Right lobe of liver (tissue), 6 donors: ENCODE results near the gene COA1. TPM values are rescaled to one million over a fixed set of nuclear protein-coding genes. Genes with fewer than 3 reads are reported as not detected.

ENCODE experiments used
- ATAC-seq, 4 donors: fragments of 200-7000 bp; cut with Tn5 transposase; one replicate each; pipeline ENCODE4 v1.9.1; 2020; ENCODE audit warnings: mild to moderate bottlenecking in 4 of 4, moderate library complexity in 4 of 4
- DNase-seq, 3 donors: peaks; one replicate each; pipeline ENCODE4 v3.0.0-alpha.2; 2020
- H3K27ac ChIP-seq, 3 donors: fragments of 200-600 bp; one replicate each; pipeline ENCODE4 v1.8.0; 2022
- H3K27me3 ChIP-seq, 2 donors: fragments of 200-600 bp; one replicate each; pipeline ENCODE4 v1.8.0; 2022
- H3K36me3 ChIP-seq, 4 donors: fragments of 200-600 bp; sonication (generic) in 1 of 4; one replicate each; pipeline versions ENCODE4 v1.5.1 to v1.8.0; 2017 to 2022; ENCODE audit warnings: control low read depth in 1 of 4
- H3K4me1 ChIP-seq, 4 donors: fragments of 200-600 bp; sonication (generic) in 1 of 4; one replicate each; pipeline versions ENCODE4 v1.5.1 to v1.8.0; 2017 to 2022; ENCODE audit warnings: control low read depth in 1 of 4
- H3K4me3 ChIP-seq, 3 donors: fragments of 200-600 bp; one replicate each; pipeline ENCODE4 v1.8.0; 2022
- H3K9me3 ChIP-seq, 4 donors: fragments of 200-600 bp; sonication (generic) in 1 of 4; one replicate each; pipeline versions ENCODE4 v1.5.1 to v1.8.0; 2017 to 2022; ENCODE audit warnings: control low read depth in 1 of 4
- CTCF ChIP-seq, 4 donors: fragments of 200-600 bp in 3 of 4; fragments of 450-650 bp in 1 of 4; IDR thresholded peaks; one replicate each; pipeline versions ENCODE4 v1.5.1 to v1.8.0; 2016 to 2022; ENCODE audit warnings: antibody characterized with exemption in 4 of 4, mild to moderate bottlenecking in 2 of 4
- POLR2A ChIP-seq: fragments of 450-650 bp; IDR thresholded peaks from one replicate; pipeline ENCODE4 v1.6.1; 2017; ENCODE audit warnings: antibody characterized with exemption, mild to moderate bottlenecking
- WGBS: methylation state at CpG from one replicate; pipeline ENCODE4 v1.1.6; 2018; ENCODE audit warnings: low coverage, low lambda C conversion rate; ENCODE audit not compliant: insufficient coverage; ENCODE audit errors: missing lambda C conversion rate; 5-methylcytosine and 5-hydroxymethylcytosine counted together
- intact Hi-C, 2 donors: fragments of 100-400 bp; cut with DNase I; formaldehyde crosslinking; loops; one replicate each; pipeline versions ENCODE4 v1.11.2 to v1.14.1; 2022
- total RNA-seq, 6 experiments: library from RNA; depleted of rRNA in 2 of 6; stranded (reverse); fragments of >200 nt in 2 of 6; fragmentation: NEBNext Ultra II Directional in 3 of 6; extraction: Animal tissue kit (Norgen Biotek cat#: 25700) in 3 of 6; gene quantifications; one replicate each; pipeline versions ENCODE4 v1.1.0 to v1.2.4, GENCODE V29; 2016 to 2023
- donor health status: DM: no; HTN: yes; CAD: no.
- donor health status: DM: no; HTN: no; CAD: no.
- donor health status: DM: no; HTN: no; CAD: no.
- donor health status: DM: no; HTN: yes; CAD: no.
- donor health status: DM: no; HTN: yes; CAD: no.

The COA1 gene
- total RNA-seq, 6 experiments from 2014 or later, result 15.8 to 35.6 (median 19.9) TPM

GRCh38 chr7:43650457-43651052 is 78.8 kb downstream of the COA1 start:
- Histone ChIP-seq H3K36me3 (no peaks in the 10 kb centered on the region), H3K4me1 (peaks cover 0 to 19% (median 7%) of the 10 kb centered on the region in 4 donors), H3K4me3 (no peak overlapping the region), H3K9me3 (no peaks in the 10 kb centered on the region), H3K27me3 (no peaks in the 10 kb centered on the region), H3K27ac (peak overlapping the region in 2 of 3 donors; percentile 9 to 59)
- peak in 1 of 4 donors; percentile 15 for ATAC-seq
- TF ChIP-seq POLR2A, result no peak
- TF ChIP-seq CTCF (IDR thresholded peaks at IDR 0.05), result no peak
- WGBS, result 47% methylated on average over 9 of the region's 9 CpGs
- intact Hi-C loops, result no loop called here
- DNase-seq, result no peak

GRCh38 chr7:43649755-43650274 is 79.5 kb downstream of the COA1 start:
- H3K27me3 ChIP-seq, result no peaks in the 10 kb centered on the region
- H3K4me3 ChIP-seq, result no peak overlapping the region
- H3K27ac ChIP-seq, result peak overlapping the region; percentile 9 to 59 (median 20)
- peaks cover 0 to 19% (median 7%) of the 10 kb centered on the region in 4 donors for H3K4me1 ChIP-seq
- no peaks in the 10 kb centered on the region for H3K36me3 ChIP-seq
- intact Hi-C loops, result no loop called here
- TF ChIP-seq CTCF (IDR thresholded peaks at IDR 0.05) (no peak), POLR2A (no peak)
- peak; percentile 10 to 47 (median 36) for ATAC-seq
- H3K9me3 ChIP-seq, result no peaks in the 10 kb centered on the region
- no peak for DNase-seq
- WGBS, result 59% methylated on average over 4 of the region's 4 CpGs

DNA sequence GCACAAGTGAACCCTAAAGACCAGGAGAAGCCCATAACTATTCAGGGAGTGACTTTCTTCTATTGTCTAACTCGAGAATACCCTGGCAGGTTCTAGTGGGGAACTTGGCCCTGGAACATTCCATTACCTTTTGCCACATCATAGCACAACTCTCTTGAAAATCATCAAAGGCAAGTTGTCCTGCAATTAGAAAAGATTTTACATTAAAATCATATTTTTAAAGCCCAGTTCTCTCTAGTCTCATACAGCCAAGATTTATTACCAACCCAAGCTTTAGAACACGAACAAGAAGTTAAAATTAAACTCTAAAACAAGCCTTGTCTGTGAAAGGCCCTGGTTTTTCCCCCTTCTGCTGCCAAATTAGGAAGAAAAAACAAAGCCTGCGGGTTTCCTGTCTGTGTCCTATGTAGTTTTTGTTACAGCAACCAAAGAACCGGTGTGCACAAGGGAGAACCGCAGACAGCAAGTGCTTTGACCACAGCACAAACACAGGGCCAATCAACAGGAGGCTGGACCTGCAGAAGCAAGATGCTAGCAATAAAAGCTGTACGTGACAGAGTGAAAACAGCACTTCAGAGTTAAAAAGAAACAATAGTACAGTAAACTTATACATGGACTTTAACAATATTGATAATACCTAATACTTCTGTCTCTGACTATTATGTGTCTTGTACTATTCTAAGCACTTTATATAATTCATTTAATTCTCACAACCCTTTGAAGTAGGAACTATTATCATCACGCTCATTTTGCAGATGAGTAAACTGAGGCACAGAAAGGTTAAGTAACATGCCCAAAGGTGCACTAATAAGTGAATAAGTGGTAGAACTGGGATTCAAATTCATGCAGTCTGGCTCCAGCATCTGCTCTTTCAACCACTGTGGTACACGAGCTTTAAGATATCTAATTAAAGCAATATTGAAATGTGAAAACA is 80.6 kb downstream of the COA1 start:
- H3K4me1 ChIP-seq, result peaks cover 0 to 19% (median 7%) of the 10 kb centered on the region in 4 donors
- ATAC-seq (peak in 3 of 4 donors; percentile 24 to 46 (median 45)), DNase-seq (no peak)
- no peak for TF ChIP-seq POLR2A
- no peak for TF ChIP-seq CTCF (IDR thresholded peaks at IDR 0.05)
- peaks cover 0 to 5% (median 0%) of the 10 kb centered on the region in 4 donors for H3K36me3 ChIP-seq
- WGBS, result 27% methylated on average over 8 of the region's 8 CpGs
- H3K4me3 ChIP-seq, result no peak overlapping the region
- H3K9me3 ChIP-seq, result no peaks in the 10 kb centered on the region
- H3K27ac ChIP-seq, result peak overlapping the region; percentile 47 to 76 (median 67)
- intact Hi-C loops, result no loop called here
- no peaks in the 10 kb centered on the region for H3K27me3 ChIP-seq

DNA sequence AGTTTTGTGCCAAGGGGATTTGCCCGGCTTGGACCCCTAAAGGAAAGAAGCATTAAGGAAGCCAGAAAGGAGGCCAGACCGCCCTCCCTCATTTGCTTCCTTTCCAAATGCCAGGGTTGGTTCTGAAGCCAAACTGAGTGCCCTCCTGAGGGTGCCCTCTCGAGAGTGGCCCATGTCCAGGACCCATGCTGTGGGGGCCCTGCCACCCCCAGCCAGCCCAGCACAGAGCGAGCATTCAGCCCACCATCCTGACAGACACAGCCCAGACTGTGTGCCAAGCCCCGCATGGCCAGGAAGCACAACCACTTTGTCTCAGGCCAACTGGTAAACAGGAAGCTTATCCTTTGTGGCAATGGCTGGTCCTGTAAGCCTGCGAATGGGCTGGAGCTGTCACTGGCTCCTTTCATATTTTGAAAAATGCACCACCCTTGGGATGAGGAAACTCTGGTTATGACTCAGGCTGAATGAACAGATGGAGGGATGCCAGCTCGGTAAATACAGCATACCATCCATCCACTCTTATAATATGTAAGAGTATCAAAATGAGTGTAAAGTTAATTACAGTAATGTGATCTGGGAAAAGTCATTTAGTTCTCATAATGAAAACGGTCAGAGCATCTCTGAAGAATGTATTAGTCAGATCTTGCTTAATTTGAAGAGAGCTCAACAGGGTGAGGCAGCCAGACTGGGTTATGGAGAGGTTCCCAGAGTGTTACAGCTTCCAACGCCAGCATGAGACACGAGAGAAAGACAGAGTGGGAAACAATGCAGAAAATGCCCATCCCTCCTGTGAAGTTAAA is 81.5 kb downstream of the COA1 start:
- ATAC-seq, result peak; percentile 46 to 69 (median 62)
- Histone ChIP-seq H3K4me3 (no peak overlapping the region), H3K27ac (peak overlapping the region; percentile 47 to 76 (median 67)), H3K36me3 (peaks cover 0 to 6% (median 0%) of the 10 kb centered on the region in 4 donors), H3K27me3 (no peaks in the 10 kb centered on the region), H3K4me1 (peaks cover 0 to 19% (median 7%) of the 10 kb centered on the region in 4 donors), H3K9me3 (no peaks in the 10 kb centered on the region)
- peak in 1 of 3 donors; percentile 47 for DNase-seq
- TF ChIP-seq CTCF (IDR thresholded peaks at IDR 0.05), result no peak
- no peak for TF ChIP-seq POLR2A
- 47% methylated on average over 8 of the region's 10 CpGs for WGBS
- intact Hi-C loops, result no loop called here
